ENCODE results near the gene KCNAB2.

Gene KCNAB2

DNA sequence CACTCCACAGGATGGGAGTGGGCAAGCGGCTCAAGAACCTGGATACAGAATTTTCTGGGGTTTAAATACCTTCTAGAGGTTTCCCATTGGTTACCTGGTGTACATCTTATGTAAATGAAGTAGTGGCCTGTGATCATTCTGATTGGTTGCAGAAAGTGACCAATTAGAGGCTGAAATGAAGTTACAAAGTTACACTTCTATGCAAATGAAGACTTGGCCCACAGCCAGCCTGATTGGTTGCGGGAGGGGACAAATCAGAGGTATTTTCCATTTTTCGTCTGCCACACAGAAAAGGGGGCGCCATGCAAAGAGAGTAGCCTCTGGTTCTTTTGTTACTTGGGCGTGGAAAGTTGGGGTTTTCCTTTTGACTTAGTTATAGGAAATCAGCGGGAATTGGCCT, 8.9 kb downstream of the KCNAB2 start:
- Histone ChIP-seq H3K4me3 (ENCODE audit: low read length, poor library complexity, severe bottlenecking) (no peak overlapping the region), H3K9me2 (replicated peaks; ENCODE audit: low read depth, low read length) (no peaks in the 10 kb centered on the region), H3F3A (ENCODE audit: low read depth) (no peaks in the 10 kb centered on the region), H3K27me3 (ENCODE audit: insufficient read depth, low read length, poor library complexity, severe bottlenecking) (no peaks in the 10 kb centered on the region), H4K20me1 (ENCODE audit: insufficient read depth, low read length, poor library complexity, severe bottlenecking) (peaks cover 72% of the 10 kb centered on the region), H3K9me3 (ENCODE audit: insufficient read depth, low read depth, low read length) (no peaks in the 10 kb centered on the region), H3K9ac (ENCODE audit: low read depth, low read length, poor library complexity, severe bottlenecking) (no peak overlapping the region), H2AFZ (ENCODE audit: low read length) (no peak overlapping the region), H3K4me1 (ENCODE audit: insufficient read depth, low read length, poor library complexity, severe bottlenecking) (no peaks in the 10 kb centered on the region), H3K4me2 (ENCODE audit: low read depth, low read length, poor library complexity, severe bottlenecking) (no peak overlapping the region), H3K36me3 (ENCODE audit: insufficient read depth, low read length) (peaks cover 67% of the 10 kb centered on the region; the same call in 1 of the 2 replicates), H3K79me2 (ENCODE audit: insufficient read depth, low read length) (peaks cover 7% of the 10 kb centered on the region; the same call in 1 of the 2 replicates)
- TF ChIP-seq EZH2phosphoT487 (IDR thresholded peaks at IDR 0.05; ENCODE audit: borderline replicate concordance) = no peak
- TF ChIP-seq, protein P1, sequence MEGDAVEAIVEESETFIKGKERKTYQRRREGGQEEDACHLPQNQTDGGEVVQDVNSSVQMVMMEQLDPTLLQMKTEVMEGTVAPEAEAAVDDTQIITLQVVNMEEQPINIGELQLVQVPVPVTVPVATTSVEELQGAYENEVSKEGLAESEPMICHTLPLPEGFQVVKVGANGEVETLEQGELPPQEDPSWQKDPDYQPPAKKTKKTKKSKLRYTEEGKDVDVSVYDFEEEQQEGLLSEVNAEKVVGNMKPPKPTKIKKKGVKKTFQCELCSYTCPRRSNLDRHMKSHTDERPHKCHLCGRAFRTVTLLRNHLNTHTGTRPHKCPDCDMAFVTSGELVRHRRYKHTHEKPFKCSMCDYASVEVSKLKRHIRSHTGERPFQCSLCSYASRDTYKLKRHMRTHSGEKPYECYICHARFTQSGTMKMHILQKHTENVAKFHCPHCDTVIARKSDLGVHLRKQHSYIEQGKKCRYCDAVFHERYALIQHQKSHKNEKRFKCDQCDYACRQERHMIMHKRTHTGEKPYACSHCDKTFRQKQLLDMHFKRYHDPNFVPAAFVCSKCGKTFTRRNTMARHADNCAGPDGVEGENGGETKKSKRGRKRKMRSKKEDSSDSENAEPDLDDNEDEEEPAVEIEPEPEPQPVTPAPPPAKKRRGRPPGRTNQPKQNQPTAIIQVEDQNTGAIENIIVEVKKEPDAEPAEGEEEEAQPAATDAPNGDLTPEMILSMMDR (conservative IDR thresholded peaks at IDR 0.05; ENCODE audit: low read length) = no peak

DNA sequence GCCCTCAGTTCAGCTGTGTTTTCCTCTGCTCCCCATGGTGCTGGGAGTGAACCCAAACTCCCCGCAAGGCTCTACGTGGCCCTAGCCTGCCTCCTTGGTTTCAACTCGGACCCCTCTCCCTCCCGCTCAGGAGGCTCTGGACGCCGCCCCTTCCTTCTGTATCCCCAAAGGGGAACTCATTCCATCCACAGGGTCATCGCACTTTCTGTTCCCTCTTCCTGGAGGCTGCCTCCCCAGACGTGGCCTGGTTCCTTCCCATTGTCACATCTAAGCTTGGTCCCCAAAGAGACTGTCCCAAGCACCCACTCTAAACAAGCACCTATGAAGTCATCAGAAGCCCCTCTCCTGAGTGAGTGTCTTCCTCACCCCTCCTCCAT, 10.9 kb downstream of the KCNAB2 start:
- H3F3A ChIP-seq (ENCODE audit: low read depth) = no peaks in the 10 kb centered on the region
- no peaks in the 10 kb centered on the region for H3K9me2 ChIP-seq (replicated peaks; ENCODE audit: low read depth, low read length)
- no peaks in the 10 kb centered on the region for H3K4me1 ChIP-seq (ENCODE audit: insufficient read depth, low read length, poor library complexity, severe bottlenecking)
- H3K36me3 ChIP-seq (ENCODE audit: insufficient read depth, low read length) = peaks cover 66% of the 10 kb centered on the region; the same call in 1 of the 2 replicates
- TF ChIP-seq EZH2phosphoT487 (IDR thresholded peaks at IDR 0.05; ENCODE audit: borderline replicate concordance) = no peak
- TF ChIP-seq, protein P1 (conservative IDR thresholded peaks at IDR 0.05; ENCODE audit: low read length) = no peak
- H3K4me2 ChIP-seq (ENCODE audit: low read depth, low read length, poor library complexity, severe bottlenecking) = no peak overlapping the region
- no peaks in the 10 kb centered on the region for H3K9me3 ChIP-seq (ENCODE audit: insufficient read depth, low read depth, low read length)
- no peak overlapping the region for H3K9ac ChIP-seq (ENCODE audit: low read depth, low read length, poor library complexity, severe bottlenecking)
- no peak overlapping the region for H2AFZ ChIP-seq (ENCODE audit: low read length)
- H3K27me3 ChIP-seq (ENCODE audit: insufficient read depth, low read length, poor library complexity, severe bottlenecking) = no peaks in the 10 kb centered on the region
- peaks cover 7% of the 10 kb centered on the region; the same call in 1 of the 2 replicates for H3K79me2 ChIP-seq (ENCODE audit: insufficient read depth, low read length)
- H3K4me3 ChIP-seq (ENCODE audit: low read length, poor library complexity, severe bottlenecking) = no peak overlapping the region
- H4K20me1 ChIP-seq (ENCODE audit: insufficient read depth, low read length, poor library complexity, severe bottlenecking) = peaks cover 60% of the 10 kb centered on the region

DNA sequence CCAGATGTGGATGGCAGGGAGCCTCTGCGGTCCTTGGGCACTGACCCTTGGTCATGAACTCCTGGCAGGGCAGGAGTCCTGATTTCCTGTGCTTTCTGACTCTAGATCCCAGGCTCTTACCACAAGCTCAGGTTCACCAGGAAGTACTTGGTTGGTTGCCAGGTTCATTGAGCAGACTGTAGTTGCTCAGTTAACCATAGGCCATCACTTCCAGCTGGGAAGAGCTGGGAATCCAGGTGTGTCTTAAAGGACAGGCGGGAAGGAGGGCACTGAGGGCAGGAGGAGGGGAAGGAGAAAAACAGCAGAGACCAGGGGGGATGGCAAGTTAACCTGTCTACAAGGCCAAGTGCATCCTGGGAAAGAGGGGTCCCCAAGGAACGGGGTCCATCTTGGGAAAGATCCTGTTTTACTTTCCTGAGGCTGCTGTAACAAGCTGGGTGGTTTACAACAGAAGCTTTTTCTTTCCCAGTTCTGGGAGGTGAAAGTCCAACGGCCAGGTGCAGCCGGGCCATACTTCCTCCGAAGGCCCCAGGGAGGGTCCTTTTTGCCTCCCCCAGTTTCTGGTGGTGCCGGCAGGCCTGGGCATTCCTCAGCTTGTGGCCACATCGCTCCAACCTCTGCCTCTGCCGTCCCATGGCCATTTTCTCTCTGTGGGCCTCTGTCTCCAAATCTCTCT, 11.6 kb downstream of the KCNAB2 start:
- peaks cover 69% of the 10 kb centered on the region; the same call in 1 of the 2 replicates for H3K36me3 ChIP-seq (ENCODE audit: insufficient read depth, low read length)
- H3K9me3 ChIP-seq (ENCODE audit: insufficient read depth, low read depth, low read length) = no peaks in the 10 kb centered on the region
- H3K79me2 ChIP-seq (ENCODE audit: insufficient read depth, low read length) = peaks cover 7% of the 10 kb centered on the region; the same call in 1 of the 2 replicates
- no peaks in the 10 kb centered on the region for H3K27me3 ChIP-seq (ENCODE audit: insufficient read depth, low read length, poor library complexity, severe bottlenecking)
- TF ChIP-seq, protein P1 (conservative IDR thresholded peaks at IDR 0.05; ENCODE audit: low read length) = no peak
- TF ChIP-seq EZH2phosphoT487 (IDR thresholded peaks at IDR 0.05; ENCODE audit: borderline replicate concordance) = no peak
- no peak overlapping the region for H3K9ac ChIP-seq (ENCODE audit: low read depth, low read length, poor library complexity, severe bottlenecking)
- H3K4me1 ChIP-seq (ENCODE audit: insufficient read depth, low read length, poor library complexity, severe bottlenecking) = no peaks in the 10 kb centered on the region
- no peak overlapping the region for H3K4me3 ChIP-seq (ENCODE audit: low read length, poor library complexity, severe bottlenecking)
- H3F3A ChIP-seq (ENCODE audit: low read depth) = no peaks in the 10 kb centered on the region
- no peak overlapping the region for H3K4me2 ChIP-seq (ENCODE audit: low read depth, low read length, poor library complexity, severe bottlenecking)
- peaks cover 55% of the 10 kb centered on the region for H4K20me1 ChIP-seq (ENCODE audit: insufficient read depth, low read length, poor library complexity, severe bottlenecking)
- H3K9me2 ChIP-seq (replicated peaks; ENCODE audit: low read depth, low read length) = no peaks in the 10 kb centered on the region
- H2AFZ ChIP-seq (ENCODE audit: low read length) = no peak overlapping the region
